Activated CD4-positive, alpha-beta T cell treated with anti-CD3 and anti-CD28 coated beads, Interleukin-10, Interleukin-2, amounts not matched to agents 100 ng/mL and 50 ng/mL, durations not matched to agents 16 hours and 8 hours (primary cell): ENCODE data around the gene ANXA8.

ENCODE experiments used
- DNase-seq: peaks from one replicate; pipeline ENCODE4 v3.0.0-alpha.2; 2020

ANXA8 gene

GRCh38 chr10:47445720-47446119, 38.2 kb downstream of the ANXA8 start:
- no peak for DNase-seq

- no peak for DNase-seq
Observed at GRCh38 chr10:47444047-47444446, 39.9 kb downstream of the ANXA8 start.

GRCh38 chr10:47443145-47443544, 40.8 kb downstream of the ANXA8 start:
- no peak for DNase-seq

- DNase-seq, result no peak
Observed at GRCh38 chr10:47442351-47442750, 41.6 kb downstream of the ANXA8 start.

- DNase-seq, result no peak
Observed at GRCh38 chr10:47441938-47442337, 42.0 kb downstream of the ANXA8 start.

- no peak for DNase-seq
Observed at GRCh38 chr10:47440207-47440606, 43.7 kb downstream of the ANXA8 start.

- DNase-seq, result no peak
Observed at GRCh38 chr10:47438857-47439474, 44.9 kb downstream of the ANXA8 start.

GRCh38 chr10:47435081-47435480, 48.8 kb downstream of the ANXA8 start:
- DNase-seq, result no peak

GRCh38 chr10:47425813-47426419, 58.0 kb downstream of the ANXA8 start:
- DNase-seq, result no peak

- no peak for DNase-seq
Observed at GRCh38 chr10:47424231-47424630, 59.7 kb downstream of the ANXA8 start.

- no peak for DNase-seq
Observed at GRCh38 chr10:47423476-47423875, 60.4 kb downstream of the ANXA8 start.

GRCh38 chr10:47421057-47421952, 62.6 kb downstream of the ANXA8 start:
- DNase-seq, result no peak

GRCh38 chr10:47420305-47421056, 63.4 kb downstream of the ANXA8 start:
- no peak for DNase-seq

- DNase-seq, result no peak
Observed at GRCh38 chr10:47419421-47419820, 64.5 kb downstream of the ANXA8 start.

GRCh38 chr10:47418966-47419365, 64.9 kb downstream of the ANXA8 start:
- no peak for DNase-seq

- DNase-seq, result no peak
Observed at GRCh38 chr10:47418321-47418720, 65.6 kb downstream of the ANXA8 start.
